ENCODE measurements around the gene MLLT1.

- TF ChIP-seq CTCF (IDR thresholded peaks at IDR 0.05; ENCODE audit: insufficient read depth, low read length, poor library complexity, severe bottlenecking): no peak
- TF ChIP-seq EZH2phosphoT487 (conservative IDR thresholded peaks at IDR 0.05; ENCODE audit: low read length): no peak
Observed at GRCh38 chr19:6212403-6213265, 67.1 kb downstream of the MLLT1 start.
